ENCODE results near the gene MKLN1. TPM values are rescaled to one million over a fixed set of nuclear protein-coding genes. Genes with fewer than 3 reads are reported as not detected.

MKLN1 gene
- total RNA-seq, 1 experiment from 2014 or later = 34.3 TPM

DNA sequence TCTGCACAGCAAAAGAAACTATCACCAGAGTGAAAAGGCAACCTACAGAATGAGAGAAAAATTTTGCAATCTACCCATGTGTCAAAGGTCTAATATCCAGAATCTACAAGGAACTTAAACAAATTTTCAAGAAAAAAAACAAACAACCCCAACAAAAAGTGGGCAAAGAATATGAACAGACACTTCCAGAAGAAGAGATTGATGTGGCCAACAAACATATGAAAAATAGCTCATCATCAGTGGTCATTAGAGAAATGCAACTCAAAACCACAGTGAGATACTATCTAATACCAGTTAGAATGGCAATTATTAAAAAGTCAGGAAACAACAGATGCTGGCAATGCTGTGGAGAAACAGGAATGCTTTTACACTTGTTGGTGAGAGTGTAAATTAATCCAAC, 7.1 kb upstream of the MKLN1 start:
- Histone ChIP-seq H3K79me1 (ENCODE audit: insufficient read depth, low read depth, low read length, poor library complexity, severe bottlenecking) (no peaks in the 10 kb centered on the region), H3T11ph (ENCODE audit: low read length) (no peak overlapping the region), H3K18ac (ENCODE audit: insufficient read length, low read depth, low read length) (no peak overlapping the region), H3K23me2 (ENCODE audit: insufficient read length, low read depth, low read length, poor library complexity, severe bottlenecking) (no peaks in the 10 kb centered on the region), H2BK120ac (ENCODE audit: low read depth, low read length, poor library complexity, severe bottlenecking) (no peak overlapping the region), H2BK15ac (ENCODE audit: low read depth, low read length) (no peak overlapping the region), H3K23ac (ENCODE audit: insufficient read length, low read depth, low read length) (no peak overlapping the region), H3K4me1 (ENCODE audit: insufficient read depth, low read length) (no peaks in the 10 kb centered on the region; the same call in 1 of the 2 replicates), H3K4me2 (ENCODE audit: insufficient read depth, insufficient read length, low read length) (no peak overlapping the region), H4K5ac (ENCODE audit: insufficient read length, low read depth, low read length) (no peak overlapping the region), H2BK5ac (ENCODE audit: insufficient read length, low read length) (no peak overlapping the region), H2AK5ac (ENCODE audit: insufficient read length, low read length) (no peak overlapping the region), H2BK20ac (ENCODE audit: low read depth, low read length, poor library complexity, severe bottlenecking) (no peak overlapping the region), H3K9ac (ENCODE audit: extremely low read depth, insufficient read length, low read length) (no peak overlapping the region), H2AFZ (ENCODE audit: low read length) (no peak overlapping the region), H3K4ac (ENCODE audit: low read depth, low read length) (no peak overlapping the region), H4K20me1 (ENCODE audit: control insufficient read depth, insufficient read depth, insufficient read length) (no peaks in the 10 kb centered on the region), H3K9me3 (ENCODE audit: control insufficient read depth, low read depth, low read length) (no peaks in the 10 kb centered on the region), H3K56ac (ENCODE audit: insufficient read length, low read depth, low read length) (no peak overlapping the region), H3K79me2 (ENCODE audit: insufficient read depth, low read length) (no peaks in the 10 kb centered on the region), H4K91ac (ENCODE audit: insufficient read length, low read depth, low read length) (no peak overlapping the region), H3K27ac (ENCODE audit: insufficient read length, low read depth, low read length) (no peak overlapping the region), H4K8ac (replicated peaks; ENCODE audit: insufficient read length, low read depth, low read length) (no peak overlapping the region), H2BK12ac (ENCODE audit: insufficient read length, low read depth, low read length) (no peak overlapping the region), H3K27me3 (ENCODE audit: insufficient read depth, low read length) (no peaks in the 10 kb centered on the region; the same call in 1 of the 2 replicates), H3K14ac (ENCODE audit: insufficient read depth, low read length) (no peak overlapping the region)
- peaks cover 0 to 2% of the 10 kb centered on the region in 2 experiments; a peak in 1 of 5 replicates for H3K9me3 Mint-ChIP-seq
- no peak overlapping the region for H3K27ac Mint-ChIP-seq
- TF ChIP-seq, protein P1, sequence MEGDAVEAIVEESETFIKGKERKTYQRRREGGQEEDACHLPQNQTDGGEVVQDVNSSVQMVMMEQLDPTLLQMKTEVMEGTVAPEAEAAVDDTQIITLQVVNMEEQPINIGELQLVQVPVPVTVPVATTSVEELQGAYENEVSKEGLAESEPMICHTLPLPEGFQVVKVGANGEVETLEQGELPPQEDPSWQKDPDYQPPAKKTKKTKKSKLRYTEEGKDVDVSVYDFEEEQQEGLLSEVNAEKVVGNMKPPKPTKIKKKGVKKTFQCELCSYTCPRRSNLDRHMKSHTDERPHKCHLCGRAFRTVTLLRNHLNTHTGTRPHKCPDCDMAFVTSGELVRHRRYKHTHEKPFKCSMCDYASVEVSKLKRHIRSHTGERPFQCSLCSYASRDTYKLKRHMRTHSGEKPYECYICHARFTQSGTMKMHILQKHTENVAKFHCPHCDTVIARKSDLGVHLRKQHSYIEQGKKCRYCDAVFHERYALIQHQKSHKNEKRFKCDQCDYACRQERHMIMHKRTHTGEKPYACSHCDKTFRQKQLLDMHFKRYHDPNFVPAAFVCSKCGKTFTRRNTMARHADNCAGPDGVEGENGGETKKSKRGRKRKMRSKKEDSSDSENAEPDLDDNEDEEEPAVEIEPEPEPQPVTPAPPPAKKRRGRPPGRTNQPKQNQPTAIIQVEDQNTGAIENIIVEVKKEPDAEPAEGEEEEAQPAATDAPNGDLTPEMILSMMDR (conservative IDR thresholded peaks at IDR 0.05) = no peak
- no peak overlapping the region for H3K4me3 Mint-ChIP-seq
- peaks cover 3% of the 10 kb centered on the region for H3K27me3 Mint-ChIP-seq (ENCODE audit: low read depth)
- peaks cover 0 to 5% (median 0%) of the 10 kb centered on the region in 3 experiments; a peak in 3 of 7 replicates for H3K36me3 Mint-ChIP-seq (ENCODE audit: insufficient read depth in 1 of 3, low read depth in 3 of 3)
- H3K4me1 Mint-ChIP-seq = peaks cover 19 to 21% of the 10 kb centered on the region in 2 experiments
- DNase-seq = no peak
